ENCODE results near the gene CTSC. TPM values are rescaled to one million over a fixed set of nuclear protein-coding genes. Genes with fewer than 3 reads are reported as not detected.

CTSC gene
- 10 to 100 TPM; 57.1 to 60.0 TPM for total RNA-seq
- polyA plus RNA-seq, result 100 to 1,000 TPM; 139 to 161 TPM

DNA sequence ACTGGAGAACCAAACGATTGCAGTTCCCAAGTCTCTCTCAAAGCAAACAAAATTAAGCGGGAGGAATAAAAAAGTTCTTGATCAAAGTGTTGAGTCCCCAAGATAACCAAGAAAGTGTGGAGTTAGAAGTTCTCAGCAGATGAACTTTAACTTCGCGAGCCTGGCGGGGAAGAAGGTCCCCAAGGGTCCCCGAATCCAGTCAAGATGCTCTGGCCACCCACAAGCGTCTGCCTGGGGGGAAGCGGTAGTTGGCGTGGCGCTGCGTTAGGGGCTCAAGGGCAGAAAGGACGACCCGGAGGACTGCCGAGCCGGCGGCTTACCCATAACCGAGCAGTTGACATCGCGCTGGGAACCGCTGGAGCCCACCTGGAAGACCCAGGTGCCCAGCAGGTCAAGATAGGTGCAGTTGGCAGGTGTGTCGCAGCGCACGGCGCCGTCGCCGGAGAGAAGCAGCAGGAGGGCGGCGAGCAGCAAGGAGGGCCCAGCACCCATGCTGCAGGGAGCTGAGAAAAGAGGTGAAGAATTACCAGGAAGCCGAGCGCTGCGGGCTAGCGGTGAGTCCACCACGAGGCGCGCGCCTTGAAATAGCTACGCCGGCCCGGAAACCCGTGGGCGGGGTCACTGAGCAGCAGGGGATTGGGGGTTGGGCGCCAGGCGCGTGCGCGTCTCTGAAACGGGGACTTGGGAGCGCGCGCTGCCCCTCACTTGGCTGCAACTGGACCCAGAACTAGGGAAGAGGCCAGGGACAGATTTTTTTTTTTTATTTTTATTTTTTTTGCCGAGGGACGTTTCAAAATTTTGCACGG, at the start of gene CTSC:
TSS of gene CTSC (minus strand) at position 556 of the 806 bp plus-strand sequence. CDS start at position 492, 64 bp downstream.
- intact Hi-C loops (cut with micrococcal nuclease), result loop anchor here (1.0 to 10.0 kb wide), 9 partner anchors 9 to 1887 kb away; partner anchors contain the start of genes CHORDC1 and TMEM135
- POLR2A ChIA-PET (ENCODE audit: partially characterized antibody), result interaction anchor here (0.7 to 4.4 kb wide), 17 partner anchors 10 to 99 kb away, joined by 3 to 64 read pairs (median 6); no protein-coding TSS in a partner anchor
- H3K4me3 Mint-ChIP-seq, result peak within 1 kb of the TSS; percentile 93 to 100 (median 99)
- Histone ChIP-seq H3K36me3 (ENCODE audit: insufficient read depth, low read length) (peaks cover 8% of the 10 kb centered on the region), H3K4me3 (ENCODE audit: low read length in 2 of 2) (peak within 1 kb of the TSS; percentile 85 to 96), H3K27me3 (ENCODE audit: insufficient read depth, low read length) (no peaks in the 10 kb centered on the region), H3K9me3 (ENCODE audit: control insufficient read depth in 1 of 2, low read length in 2 of 2) (no peaks in the 10 kb centered on the region), H3K27ac (ENCODE audit: low read depth, low read length) (peak within 1 kb of the TSS; percentile 73), H3K4me1 (ENCODE audit: insufficient read depth, low read length) (peaks cover 56% of the 10 kb centered on the region)
- peaks cover 0 to 4% (median 0%) of the 10 kb centered on the region in 8 donors for H3K9me3 Mint-ChIP-seq
- H3K4me1 Mint-ChIP-seq, result peaks cover 37 to 74% (median 55%) of the 10 kb centered on the region in 4 donors
- no peaks in the 10 kb centered on the region for H3K27me3 Mint-ChIP-seq
- H3K36me3 Mint-ChIP-seq, result peaks cover 19 to 32% of the 10 kb centered on the region in 2 donors
- CTCF ChIA-PET (ENCODE audit: partially characterized antibody), result interaction anchor here (0.8 to 3.1 kb wide), 9 partner anchors 9 to 261 kb away, joined by 3 to 17 read pairs (median 4); no protein-coding TSS in a partner anchor
- DNase-seq, result peak; percentile 87 to 91 (median 88)
- peak within 1 kb of the TSS; percentile 81 to 99 (median 96) for H3K27ac Mint-ChIP-seq

DNA sequence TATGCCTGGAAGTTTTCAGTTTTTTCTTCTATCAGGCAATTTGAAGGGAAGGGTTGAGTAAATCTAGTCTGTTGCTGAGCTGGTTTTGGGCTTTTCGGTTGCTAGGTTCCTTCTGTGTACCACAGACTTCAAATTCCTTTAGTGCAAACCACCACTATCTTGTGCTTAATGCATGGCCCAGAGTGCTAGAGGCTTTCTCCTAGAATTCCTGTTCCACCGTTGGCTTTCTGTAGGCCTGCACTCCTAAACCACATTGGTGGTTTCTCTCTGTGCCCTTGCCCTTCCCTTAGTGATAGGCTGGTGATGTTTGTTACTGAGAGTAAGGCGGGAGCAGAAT, 47.1 kb upstream of the CTSC start:
- ChIA-PET POLR2A (ENCODE audit: partially characterized antibody) (no interaction called here), CTCF (ENCODE audit: partially characterized antibody) (no interaction called here)
- H3K9me3 ChIP-seq (ENCODE audit: control insufficient read depth in 1 of 2, low read length in 2 of 2), result no peaks in the 10 kb centered on the region
- no peaks in the 10 kb centered on the region for H3K27me3 Mint-ChIP-seq
- peaks cover 0 to 6% (median 1%) of the 10 kb centered on the region in 4 donors for H3K4me1 Mint-ChIP-seq
- H3K9me3 Mint-ChIP-seq, result peaks cover 0 to 3% (median 0%) of the 10 kb centered on the region in 8 donors
- intact Hi-C loops (cut with micrococcal nuclease), result no loop called here
- H3K4me1 ChIP-seq (ENCODE audit: insufficient read depth, low read length), result no peaks in the 10 kb centered on the region
- H3K27ac Mint-ChIP-seq, result peak overlapping the region in 1 of 7 donors; percentile 50
- H3K4me3 ChIP-seq (ENCODE audit: low read length in 2 of 2), result no peak overlapping the region
- H3K36me3 ChIP-seq (ENCODE audit: insufficient read depth, low read length), result no peaks in the 10 kb centered on the region
- H3K4me3 Mint-ChIP-seq, result no peak overlapping the region
- H3K27ac ChIP-seq (ENCODE audit: low read depth, low read length), result no peak overlapping the region
- no peaks in the 10 kb centered on the region for H3K27me3 ChIP-seq (ENCODE audit: insufficient read depth, low read length)
- no peaks in the 10 kb centered on the region for H3K36me3 Mint-ChIP-seq
- no peak for DNase-seq

DNA sequence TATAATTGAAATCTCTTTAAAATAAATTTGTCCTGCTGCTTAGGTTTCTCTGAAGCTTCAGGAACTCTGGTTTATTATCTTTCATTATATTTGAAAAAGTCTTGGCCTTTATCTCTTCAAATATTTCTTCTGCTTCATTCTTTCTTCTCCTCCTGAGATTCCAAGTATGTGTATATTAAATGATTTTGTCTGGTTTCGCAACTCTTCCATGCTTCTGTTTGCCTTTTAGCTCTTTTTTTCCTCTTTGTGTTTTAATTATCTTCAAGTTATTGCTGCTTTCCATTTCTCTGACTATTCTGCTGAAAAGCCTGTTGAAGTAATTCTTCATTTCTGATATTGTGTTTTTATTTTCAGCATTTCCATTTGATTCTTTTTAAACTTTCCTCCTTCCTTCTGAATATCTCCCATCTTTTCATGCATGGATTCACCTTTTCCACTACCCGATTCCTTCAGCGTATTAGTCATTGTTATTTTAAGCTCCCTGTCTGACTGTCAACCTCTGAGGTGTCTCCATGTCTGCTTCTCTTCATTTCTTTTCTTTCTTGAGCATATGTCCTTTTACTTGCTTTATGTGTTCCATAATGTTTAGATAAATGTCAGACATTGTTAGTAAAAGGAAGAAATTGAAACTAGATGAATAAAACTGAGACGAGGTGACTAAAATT, 46.6 kb upstream of the CTSC start:
- H3K4me3 Mint-ChIP-seq, result no peak overlapping the region
- ChIA-PET CTCF (ENCODE audit: partially characterized antibody) (no interaction called here), POLR2A (ENCODE audit: partially characterized antibody) (no interaction called here)
- no peaks in the 10 kb centered on the region for H3K9me3 ChIP-seq (ENCODE audit: control insufficient read depth in 1 of 2, low read length in 2 of 2)
- H3K4me1 ChIP-seq (ENCODE audit: insufficient read depth, low read length), result no peaks in the 10 kb centered on the region
- no peaks in the 10 kb centered on the region for H3K27me3 ChIP-seq (ENCODE audit: insufficient read depth, low read length)
- no peak overlapping the region for H3K27ac Mint-ChIP-seq
- no peak for DNase-seq
- intact Hi-C loops (cut with micrococcal nuclease), result no loop called here
- H3K9me3 Mint-ChIP-seq, result peaks cover 0 to 1% (median 0%) of the 10 kb centered on the region in 8 donors
- no peak overlapping the region for H3K27ac ChIP-seq (ENCODE audit: low read depth, low read length)
- no peaks in the 10 kb centered on the region for H3K27me3 Mint-ChIP-seq
- no peaks in the 10 kb centered on the region for H3K36me3 ChIP-seq (ENCODE audit: insufficient read depth, low read length)
- H3K4me3 ChIP-seq (ENCODE audit: low read length in 2 of 2), result no peak overlapping the region
- no peaks in the 10 kb centered on the region for H3K36me3 Mint-ChIP-seq
- peaks cover 0 to 6% (median 1%) of the 10 kb centered on the region in 4 donors for H3K4me1 Mint-ChIP-seq

DNA sequence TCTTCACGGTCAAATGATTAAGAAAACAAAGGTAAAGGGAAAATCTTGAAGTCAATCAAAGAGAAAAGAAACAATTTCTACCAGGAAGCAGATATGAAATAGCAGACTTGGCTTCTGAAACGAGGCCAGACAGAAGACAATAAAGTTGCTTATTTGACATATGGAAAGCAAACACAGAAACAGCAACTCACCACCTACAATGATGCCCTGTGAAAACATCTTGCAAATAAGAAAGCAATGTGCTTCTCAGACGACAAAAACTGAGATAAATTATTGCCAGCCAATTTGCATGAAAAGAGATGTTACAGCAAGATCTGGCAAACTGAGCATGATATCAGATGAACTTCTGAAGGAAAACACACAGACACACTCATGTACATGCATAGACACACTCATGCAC, 45.9 kb upstream of the CTSC start:
- intact Hi-C loops (cut with micrococcal nuclease), result no loop called here
- peaks cover 0 to 6% (median 1%) of the 10 kb centered on the region in 4 donors for H3K4me1 Mint-ChIP-seq
- no peaks in the 10 kb centered on the region for H3K4me1 ChIP-seq (ENCODE audit: insufficient read depth, low read length)
- no peak overlapping the region for H3K27ac Mint-ChIP-seq
- no peak for DNase-seq
- no peak overlapping the region for H3K27ac ChIP-seq (ENCODE audit: low read depth, low read length)
- H3K27me3 ChIP-seq (ENCODE audit: insufficient read depth, low read length), result no peaks in the 10 kb centered on the region
- ChIA-PET POLR2A (ENCODE audit: partially characterized antibody) (no interaction called here), CTCF (ENCODE audit: partially characterized antibody) (no interaction called here)
- H3K9me3 Mint-ChIP-seq, result peaks cover 0 to 1% (median 0%) of the 10 kb centered on the region in 8 donors
- H3K36me3 Mint-ChIP-seq, result no peaks in the 10 kb centered on the region
- H3K36me3 ChIP-seq (ENCODE audit: insufficient read depth, low read length), result no peaks in the 10 kb centered on the region
- no peak overlapping the region for H3K4me3 Mint-ChIP-seq
- no peak overlapping the region for H3K4me3 ChIP-seq (ENCODE audit: low read length in 2 of 2)
- no peaks in the 10 kb centered on the region for H3K9me3 ChIP-seq (ENCODE audit: control insufficient read depth in 1 of 2, low read length in 2 of 2)
- H3K27me3 Mint-ChIP-seq, result no peaks in the 10 kb centered on the region

DNA sequence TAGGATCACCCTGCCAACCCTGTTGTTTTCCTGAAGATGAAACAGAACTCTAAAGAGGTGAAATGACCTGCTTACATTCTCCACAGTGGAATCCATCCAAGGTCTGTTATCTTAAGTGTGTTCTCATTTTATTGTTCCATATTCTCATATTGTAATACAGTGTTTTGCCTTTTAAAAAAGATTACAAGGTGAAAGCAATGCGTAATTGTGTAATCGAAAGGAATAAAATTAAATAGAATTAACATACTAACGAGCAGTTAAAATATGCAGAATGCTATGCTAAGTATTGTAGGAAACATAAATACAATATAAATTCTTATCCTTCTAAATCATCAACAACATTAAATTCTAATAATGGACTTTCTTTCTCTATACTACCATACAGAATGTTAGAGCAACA, 41.6 kb upstream of the CTSC start:
- peaks cover 0 to 1% (median 0%) of the 10 kb centered on the region in 8 donors for H3K9me3 Mint-ChIP-seq
- ChIA-PET CTCF (ENCODE audit: partially characterized antibody) (no interaction called here), POLR2A (ENCODE audit: partially characterized antibody) (no interaction called here)
- no peak overlapping the region for H3K27ac Mint-ChIP-seq
- H3K27me3 Mint-ChIP-seq, result no peaks in the 10 kb centered on the region
- no peak for DNase-seq
- Histone ChIP-seq H3K9me3 (ENCODE audit: control insufficient read depth in 1 of 2, low read length in 2 of 2) (no peaks in the 10 kb centered on the region), H3K36me3 (ENCODE audit: insufficient read depth, low read length) (no peaks in the 10 kb centered on the region), H3K4me1 (ENCODE audit: insufficient read depth, low read length) (no peaks in the 10 kb centered on the region), H3K27ac (ENCODE audit: low read depth, low read length) (no peak overlapping the region), H3K4me3 (ENCODE audit: low read length in 2 of 2) (no peak overlapping the region), H3K27me3 (ENCODE audit: insufficient read depth, low read length) (no peaks in the 10 kb centered on the region)
- H3K4me1 Mint-ChIP-seq, result peaks cover 0 to 5% (median 0%) of the 10 kb centered on the region in 4 donors
- peaks cover 0 to 9% of the 10 kb centered on the region in 2 donors for H3K36me3 Mint-ChIP-seq
- intact Hi-C loops (cut with micrococcal nuclease), result no loop called here
- H3K4me3 Mint-ChIP-seq, result no peak overlapping the region

DNA sequence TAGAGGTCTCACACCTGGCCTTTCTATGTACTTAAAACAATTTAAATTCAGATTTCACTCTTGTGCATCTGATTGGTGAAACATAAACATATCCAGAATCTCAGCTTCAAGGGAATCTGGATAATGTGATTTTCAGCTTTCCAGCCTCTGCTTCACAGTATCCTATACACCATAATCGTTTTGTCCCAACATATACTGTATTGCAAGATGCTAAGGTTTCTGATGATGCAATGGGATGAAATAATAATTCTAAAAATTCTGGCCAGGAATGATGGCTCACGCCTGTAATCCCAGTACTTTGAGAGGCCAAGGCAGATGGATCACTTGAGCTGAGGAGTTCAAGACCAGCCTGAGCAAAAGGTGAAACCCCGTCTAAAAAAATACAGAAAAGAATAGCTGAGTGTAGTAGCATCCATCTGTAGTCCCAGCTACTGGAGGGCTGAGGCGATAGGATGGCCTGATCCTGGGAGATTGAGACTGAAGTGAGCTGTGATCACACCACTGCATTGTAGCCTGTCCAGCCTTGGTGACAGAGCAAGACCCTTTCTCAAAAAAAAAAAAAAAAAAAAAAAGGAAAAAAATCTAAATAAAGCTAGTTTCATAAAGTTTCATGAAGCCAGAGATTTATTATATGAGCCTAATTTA, 41.0 kb upstream of the CTSC start:
- CTCF ChIA-PET (ENCODE audit: partially characterized antibody), result no interaction called here
- no peaks in the 10 kb centered on the region for H3K36me3 ChIP-seq (ENCODE audit: insufficient read depth, low read length)
- no peak overlapping the region for H3K4me3 Mint-ChIP-seq
- peaks cover 0 to 4% (median 0%) of the 10 kb centered on the region in 4 donors for H3K4me1 Mint-ChIP-seq
- no peaks in the 10 kb centered on the region for H3K27me3 Mint-ChIP-seq
- intact Hi-C loops (cut with micrococcal nuclease), result no loop called here
- DNase-seq, result no peak
- H3K4me1 ChIP-seq (ENCODE audit: insufficient read depth, low read length), result no peaks in the 10 kb centered on the region
- peaks cover 0 to 14% of the 10 kb centered on the region in 2 donors for H3K36me3 Mint-ChIP-seq
- no peaks in the 10 kb centered on the region for H3K27me3 ChIP-seq (ENCODE audit: insufficient read depth, low read length)
- H3K9me3 Mint-ChIP-seq, result peaks cover 0 to 1% (median 0%) of the 10 kb centered on the region in 8 donors
- no peak overlapping the region for H3K27ac Mint-ChIP-seq
- no peak overlapping the region for H3K4me3 ChIP-seq (ENCODE audit: low read length in 2 of 2)
- no peaks in the 10 kb centered on the region for H3K9me3 ChIP-seq (ENCODE audit: control insufficient read depth in 1 of 2, low read length in 2 of 2)
- POLR2A ChIA-PET (ENCODE audit: partially characterized antibody), result no interaction called here
- H3K27ac ChIP-seq (ENCODE audit: low read depth, low read length), result no peak overlapping the region

DNA sequence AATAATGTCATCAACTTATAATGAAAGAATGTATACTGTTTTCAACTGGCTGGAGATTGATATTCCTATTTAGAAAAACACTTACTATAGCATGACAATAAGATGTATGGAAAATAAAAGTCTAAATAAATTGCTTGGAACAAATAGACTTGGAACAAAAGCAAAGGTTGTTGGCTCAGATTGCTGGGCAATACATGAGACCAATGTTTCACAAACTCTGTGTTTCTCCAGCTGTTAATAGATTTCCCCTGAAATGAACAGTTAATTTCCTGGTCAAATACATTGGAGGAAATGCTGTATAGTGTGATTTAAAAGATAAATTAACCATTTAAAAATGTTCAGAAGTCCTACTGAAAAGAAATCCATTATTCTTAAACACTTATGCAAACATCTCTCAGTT, 40.1 kb upstream of the CTSC start:
- no peaks in the 10 kb centered on the region for H3K9me3 ChIP-seq (ENCODE audit: control insufficient read depth in 1 of 2, low read length in 2 of 2)

More for the DNA sequence above, 40.1 kb upstream of the CTSC start:
- Mint-ChIP-seq H3K9me3 (peaks cover 0 to 1% (median 0%) of the 10 kb centered on the region in 8 donors), H3K4me1 (no peaks in the 10 kb centered on the region), H3K4me3 (no peak overlapping the region), H3K27ac (no peak overlapping the region), H3K36me3 (peaks cover 0 to 15% of the 10 kb centered on the region in 2 donors), H3K27me3 (no peaks in the 10 kb centered on the region)
- no peak overlapping the region for H3K4me3 ChIP-seq (ENCODE audit: low read length in 2 of 2)
- no peaks in the 10 kb centered on the region for H3K27me3 ChIP-seq (ENCODE audit: insufficient read depth, low read length)
- ChIA-PET CTCF (ENCODE audit: partially characterized antibody) (no interaction called here), POLR2A (ENCODE audit: partially characterized antibody) (no interaction called here)
- H3K36me3 ChIP-seq (ENCODE audit: insufficient read depth, low read length), result no peaks in the 10 kb centered on the region
- no peak for DNase-seq
- intact Hi-C loops (cut with micrococcal nuclease), result no loop called here
- H3K4me1 ChIP-seq (ENCODE audit: insufficient read depth, low read length), result no peaks in the 10 kb centered on the region
- no peak overlapping the region for H3K27ac ChIP-seq (ENCODE audit: low read depth, low read length)

Data from CD4-positive, alpha-beta memory T cell (primary cell).